Activated T-helper 1 cell treated with Interleukin-2 at 50 U/mL for 16 hours (primary cell): ENCODE results near the gene NBPF1.
"Not testable (repeated sequence)": the region's sequence is repeated elsewhere in the genome, so short reads cannot be mapped to it uniquely, and the experiment has no call there.

Experiments
- DNase-seq: peaks from one replicate; pipeline ENCODE4 v3.0.0-alpha.2; 2020; ENCODE audit warnings: low read depth

Gene NBPF1

GRCh38 chr1:16605532-16606505, 7.5 kb downstream of the NBPF1 start:
- no peak for DNase-seq

DNA sequence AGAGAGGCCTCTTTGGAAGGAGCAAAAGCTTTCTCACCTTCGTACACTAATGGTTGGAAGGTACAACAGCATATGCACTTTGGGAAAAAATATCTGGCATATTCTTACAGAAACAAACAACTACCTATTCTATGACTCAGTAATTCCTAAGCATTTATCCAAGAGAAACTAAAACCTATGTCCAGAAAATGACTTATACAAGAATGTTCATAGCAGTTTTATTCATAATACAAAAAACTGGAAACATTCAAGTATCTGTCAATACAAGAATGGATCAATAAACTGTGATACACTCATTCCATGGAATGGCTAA, 8.2 kb downstream of the NBPF1 start:
- DNase-seq = no peak

DNA sequence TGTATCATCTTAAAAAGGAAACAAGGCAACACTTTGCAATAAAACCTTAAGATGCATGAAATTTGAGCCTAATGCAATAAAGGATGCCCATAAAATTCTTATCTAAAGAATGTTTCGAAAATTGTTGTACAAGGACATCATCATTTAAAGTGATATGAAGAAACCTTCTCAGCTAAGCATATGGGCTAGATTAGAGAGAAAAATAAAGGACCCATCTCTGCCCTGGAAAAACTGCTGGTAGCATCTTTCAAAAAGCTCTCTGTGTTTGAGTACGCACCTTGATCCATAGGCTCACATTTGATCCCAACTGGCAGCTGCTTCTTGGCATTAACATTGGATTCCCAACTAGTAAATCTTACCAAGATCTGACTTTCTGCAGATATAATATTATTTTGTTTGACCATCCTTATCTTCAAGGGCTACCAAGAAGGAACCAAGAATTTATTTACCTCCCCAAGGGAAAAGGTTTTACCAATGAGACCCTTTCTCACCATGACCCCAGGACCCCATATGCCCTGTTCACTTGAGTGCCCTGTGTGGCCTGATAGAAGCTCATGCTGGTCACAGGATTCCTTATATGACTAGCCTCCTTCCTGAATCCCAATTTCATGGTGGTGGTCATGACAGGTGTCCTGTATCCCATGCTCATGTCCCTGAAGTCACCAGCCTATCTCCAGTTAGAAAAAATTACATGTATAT, 8.7 kb downstream of the NBPF1 start:
- DNase-seq = not testable (repeated sequence)

- not testable (repeated sequence) for DNase-seq
Observed at GRCh38 chr1:16603623-16604022, 9.7 kb downstream of the NBPF1 start.

GRCh38 chr1:16602336-16603011, 10.9 kb downstream of the NBPF1 start:
- not testable (repeated sequence) for DNase-seq

DNA sequence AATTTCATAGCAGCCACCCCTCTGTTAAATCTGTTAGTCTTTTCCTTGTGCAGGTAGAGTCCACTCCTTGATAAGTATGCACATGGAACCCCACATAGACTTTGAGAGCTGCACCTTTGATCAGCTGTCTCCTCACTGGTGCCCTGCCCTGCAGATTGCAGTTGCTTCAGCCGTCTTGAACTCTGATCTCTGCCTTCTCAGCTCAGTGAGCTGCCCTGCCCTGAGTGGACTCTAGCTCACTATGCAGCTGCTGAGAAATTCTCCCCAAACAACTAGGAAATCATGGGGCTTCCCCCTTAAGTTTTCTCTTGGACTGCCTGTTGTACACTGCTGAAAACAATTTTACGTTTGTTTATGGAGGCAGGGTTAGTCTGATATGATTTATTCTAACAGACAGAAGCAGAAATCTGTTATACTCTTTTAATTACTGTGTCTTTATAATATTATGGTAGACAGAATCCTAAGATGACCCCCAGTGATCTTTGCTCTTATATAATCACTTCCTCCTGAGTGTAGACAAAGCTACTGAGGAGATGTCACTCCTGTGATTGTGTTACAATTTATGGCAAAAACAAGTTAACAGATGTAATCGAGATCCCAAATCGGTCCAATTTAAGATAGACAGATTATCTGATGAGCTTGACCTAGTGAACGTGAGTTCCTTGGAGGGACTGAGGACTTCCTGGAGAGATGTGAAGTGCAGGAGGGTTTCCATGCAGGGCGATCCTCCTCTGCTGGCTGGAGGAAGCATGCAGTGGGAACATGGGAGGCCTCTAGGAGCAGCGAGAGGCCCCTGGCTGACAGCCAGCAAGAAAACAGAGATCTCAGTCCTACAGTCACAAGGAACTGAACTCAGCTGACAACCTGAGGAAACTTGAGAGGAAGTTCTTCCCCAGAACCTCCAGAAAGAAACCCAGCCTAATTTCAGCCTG, 12.2 kb downstream of the NBPF1 start:
- DNase-seq = not testable (repeated sequence)

- not testable (repeated sequence) for DNase-seq
Observed at GRCh38 chr1:16599326-16599725, 14.0 kb downstream of the NBPF1 start.

DNA sequence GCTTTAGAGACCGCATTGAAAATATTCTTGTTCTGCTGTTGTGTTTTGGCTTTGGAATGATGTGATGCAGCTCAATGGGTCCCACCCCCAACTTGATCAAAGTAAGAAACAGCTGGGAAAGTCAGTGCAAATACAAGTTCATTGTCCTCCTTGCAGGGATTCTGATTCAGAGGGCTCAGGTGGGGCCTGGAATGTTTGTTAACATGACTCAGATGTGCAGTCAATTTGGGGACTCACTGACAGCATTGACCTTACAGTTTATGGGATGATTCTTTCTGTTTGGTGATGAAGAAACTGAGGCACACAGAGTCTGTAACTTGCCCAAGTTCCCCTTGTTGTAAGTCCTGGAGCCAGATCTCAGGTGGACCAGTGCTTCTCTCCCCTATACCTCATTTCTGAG, 18.1 kb downstream of the NBPF1 start:
- not testable (repeated sequence) for DNase-seq

DNA sequence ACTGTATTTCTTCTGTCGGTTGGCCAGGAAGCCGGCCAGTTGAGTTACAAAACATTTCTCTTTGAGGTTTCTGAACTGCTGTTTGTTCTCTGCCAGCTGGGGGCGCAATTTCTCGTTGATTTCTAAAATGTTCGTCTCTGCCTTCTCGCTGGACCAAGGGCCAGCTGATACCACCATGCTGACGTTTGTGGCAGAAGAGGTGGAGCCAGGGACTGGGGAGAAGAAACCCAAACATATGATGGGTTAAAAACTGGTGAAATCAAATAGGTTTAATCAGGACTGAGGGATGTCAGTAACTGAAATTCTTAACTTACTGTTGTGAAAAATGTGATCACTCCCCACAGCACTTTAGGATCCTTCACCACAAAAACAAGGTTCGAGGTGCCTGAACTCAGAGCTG, 21.5 kb downstream of the NBPF1 start:
- not testable (repeated sequence) for DNase-seq

GRCh38 chr1:16588081-16588480, 25.3 kb downstream of the NBPF1 start:
- DNase-seq = not testable (repeated sequence)

DNA sequence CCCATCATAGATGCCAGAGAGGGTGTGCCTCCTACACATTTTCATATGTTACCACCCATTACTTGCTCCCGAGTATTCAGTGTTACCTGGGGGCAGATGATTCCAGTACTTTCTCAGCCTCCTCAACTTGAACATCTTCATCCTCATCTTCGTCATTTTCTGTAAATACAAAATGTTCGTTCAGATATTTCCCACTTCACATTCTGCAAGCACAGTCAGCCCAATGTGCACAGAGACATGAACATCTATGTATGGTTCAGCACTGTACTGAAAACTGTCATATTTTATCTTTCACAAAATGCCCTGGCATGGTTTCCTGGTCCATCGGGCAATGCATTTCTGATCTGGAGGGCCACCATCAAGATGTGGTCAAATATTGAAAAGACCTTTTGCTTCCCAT, 25.7 kb downstream of the NBPF1 start:
- DNase-seq = not testable (repeated sequence)

DNA sequence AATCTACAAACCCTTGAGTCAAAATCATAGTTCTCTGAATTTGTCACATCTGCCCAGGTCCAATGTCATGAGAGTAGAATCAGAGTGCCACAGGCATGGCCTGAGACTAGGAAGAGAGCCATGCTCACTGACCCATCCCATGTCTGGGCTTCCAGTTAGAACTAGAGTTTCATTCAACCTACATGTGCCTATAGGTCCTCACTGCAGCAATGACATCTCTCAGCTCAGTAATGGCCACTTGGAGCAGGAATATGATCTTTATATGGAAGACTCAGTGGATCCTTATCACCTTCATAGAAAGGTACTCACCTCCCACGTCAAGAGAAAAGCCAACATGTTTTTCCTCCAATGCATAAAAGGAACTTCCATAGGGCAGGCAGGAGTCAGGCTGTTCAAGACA, 48.0 kb downstream of the NBPF1 start:
- DNase-seq = not testable (repeated sequence)

- not testable (repeated sequence) for DNase-seq
Observed at GRCh38 chr1:16561035-16561434, 52.3 kb downstream of the NBPF1 start.

GRCh38 chr1:16560498-16560897, 52.9 kb downstream of the NBPF1 start:
- DNase-seq = not testable (repeated sequence)

DNA sequence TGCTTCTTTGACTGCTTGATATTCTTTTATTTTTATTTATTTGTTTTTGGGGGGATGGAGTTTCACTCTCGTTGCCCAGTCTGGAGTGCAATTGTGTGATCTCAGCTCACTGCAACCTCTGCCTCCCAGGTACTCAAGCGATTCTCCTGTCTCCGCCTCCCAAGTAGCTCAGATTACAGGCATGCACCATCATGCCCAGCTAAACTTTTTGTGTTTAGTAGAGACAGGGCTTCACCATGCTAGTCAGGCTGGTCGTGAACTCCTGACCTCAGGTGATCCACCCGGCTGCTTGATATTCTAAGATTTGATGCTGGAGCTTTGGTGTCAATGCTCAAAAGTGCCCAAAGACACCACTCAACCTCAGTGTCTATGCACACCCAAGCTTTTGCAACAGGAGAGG, 53.7 kb downstream of the NBPF1 start:
- not testable (repeated sequence) for DNase-seq

DNA sequence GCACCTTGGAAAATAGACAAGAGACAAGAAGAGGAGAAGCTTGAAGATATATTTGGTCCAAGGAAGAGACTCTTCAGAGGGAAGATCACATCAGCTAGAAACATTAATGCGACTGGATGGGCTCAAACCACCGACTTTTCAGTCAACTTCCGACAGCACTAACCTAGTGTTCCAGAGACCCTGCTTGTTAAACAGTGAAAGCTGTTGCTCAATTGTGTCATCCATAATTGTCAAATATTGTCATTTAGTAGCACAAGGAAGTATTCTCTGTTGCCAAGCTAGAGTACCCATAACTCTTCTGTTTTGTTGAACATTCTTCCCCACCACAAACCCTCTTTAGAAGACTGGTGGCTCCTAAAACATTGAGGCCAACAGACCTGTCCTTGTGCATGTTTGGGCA, 56.3 kb downstream of the NBPF1 start:
- not testable (repeated sequence) for DNase-seq

DNA sequence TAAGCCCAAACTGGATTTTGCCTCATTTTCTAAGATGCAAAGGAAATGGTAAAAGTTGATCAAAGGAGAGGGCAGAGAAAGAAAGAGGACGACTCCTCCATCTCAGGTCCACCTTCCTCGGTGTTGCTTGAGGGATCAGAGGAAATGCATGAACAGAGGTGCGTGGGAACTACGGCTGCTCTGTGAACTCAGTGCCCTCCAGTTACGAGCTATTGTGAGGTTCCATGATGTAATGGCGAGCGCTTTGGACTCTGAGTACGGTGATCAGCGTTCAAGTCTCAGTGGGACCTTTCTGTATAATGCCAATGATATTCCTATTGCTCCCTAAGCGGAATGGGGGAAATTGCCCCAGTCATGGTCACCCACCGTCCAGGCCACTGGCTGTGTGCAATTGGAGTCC, 60.1 kb downstream of the NBPF1 start:
- DNase-seq = not testable (repeated sequence)

DNA sequence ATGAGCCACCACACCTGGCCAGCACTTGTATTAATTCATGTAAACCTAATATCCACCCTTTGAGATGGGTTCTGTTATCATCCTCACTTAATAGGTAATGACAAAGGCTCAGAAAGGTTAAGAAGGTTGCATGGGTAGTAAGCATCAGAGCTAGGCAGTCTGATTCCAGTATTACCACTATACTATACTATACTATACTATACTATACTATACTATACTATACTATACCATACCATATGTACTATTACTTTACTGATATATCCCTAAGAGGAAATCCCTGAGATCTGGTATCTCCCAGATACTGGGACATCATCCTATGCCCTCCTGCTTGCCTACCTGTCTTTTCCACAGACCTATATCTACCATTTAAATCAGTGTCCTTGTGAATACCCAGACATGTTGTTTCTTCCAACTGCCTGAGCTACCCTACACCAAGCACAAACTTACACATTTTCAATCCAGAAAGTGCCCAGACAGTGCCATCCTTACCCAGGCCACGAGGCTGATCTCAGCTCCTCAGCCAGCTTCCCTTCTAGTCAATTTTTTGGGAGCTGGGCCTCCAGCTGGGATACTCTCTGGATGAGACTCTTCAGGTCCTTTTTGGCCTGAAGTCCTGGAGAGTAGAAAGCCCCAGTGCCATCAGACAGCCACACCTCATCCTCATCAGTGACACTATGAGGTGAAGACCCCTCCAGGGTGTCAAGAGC, 63.0 kb downstream of the NBPF1 start:
- not testable (repeated sequence) for DNase-seq

DNA sequence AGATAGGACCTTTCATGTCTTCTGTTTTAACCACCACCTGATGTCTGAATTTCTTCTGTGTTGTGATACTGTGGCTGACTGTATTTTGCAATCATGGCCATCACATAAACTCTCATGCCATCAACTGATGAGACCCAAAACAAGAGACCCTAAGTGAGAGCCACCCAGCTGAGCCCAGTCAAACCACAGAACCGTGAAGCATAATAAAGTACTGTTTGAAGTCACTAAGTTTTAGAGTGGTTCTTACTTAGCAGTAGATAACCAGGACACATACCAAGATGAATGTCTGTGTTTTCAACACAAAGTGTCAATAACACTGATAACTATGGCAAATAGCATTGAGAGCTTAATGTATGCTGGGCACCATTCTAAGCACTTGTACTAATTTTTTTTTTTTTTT, 63.8 kb downstream of the NBPF1 start:
- not testable (repeated sequence) for DNase-seq

DNA sequence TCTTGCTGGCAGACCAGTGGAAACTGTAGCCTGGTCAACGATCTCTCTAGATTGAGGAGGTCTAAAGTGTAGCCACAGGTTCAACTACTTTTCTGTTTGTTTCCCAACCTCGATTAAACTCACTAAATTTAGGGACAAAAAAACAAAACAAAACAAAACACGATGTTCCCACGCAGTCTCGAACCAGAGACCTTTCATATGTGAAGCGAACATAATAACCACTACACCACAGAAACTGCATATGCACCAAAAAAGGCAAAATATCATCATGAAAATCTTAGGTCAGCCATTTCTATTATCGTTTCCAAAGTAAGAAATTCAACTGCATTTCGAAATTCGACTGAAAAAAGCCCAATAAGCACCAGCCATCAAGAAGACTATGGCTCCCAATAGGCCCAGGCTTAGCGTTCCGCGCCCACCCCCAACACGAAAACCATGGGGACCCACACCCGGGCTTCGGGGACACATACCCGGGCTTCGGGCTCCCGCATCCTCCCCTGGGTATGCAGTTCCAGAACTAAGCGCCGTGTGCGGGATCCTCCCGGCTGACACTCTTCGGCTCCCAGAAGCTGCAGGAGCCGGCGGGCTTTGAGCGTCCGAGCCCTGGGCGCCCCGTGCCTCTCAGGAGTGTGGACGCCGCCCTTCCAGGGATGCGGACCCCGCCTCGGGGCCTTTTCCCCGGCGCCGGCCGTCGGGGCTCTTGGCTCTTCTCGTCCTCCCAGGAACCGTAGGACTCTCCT, 65.7 kb downstream of the NBPF1 start:
- not testable (repeated sequence) for DNase-seq
